CD4-positive, alpha-beta T cell treated with Interleukin-12 subunit alpha and Interleukin-12 subunit beta, for 1 hour (primary cell): ENCODE data around the gene SPDYE16.
A peak's percentile ranks its signal among the peaks of the same experiment; 100 is the strongest.
"Not testable (repeated sequence)": the region's sequence is repeated elsewhere in the genome, so short reads cannot be mapped to it uniquely, and the experiment has no call there.

Experiments used
- DNase-seq: peaks from one replicate; pipeline ENCODE4 v3.0.0-alpha.2; 2020

Gene SPDYE16

DNA sequence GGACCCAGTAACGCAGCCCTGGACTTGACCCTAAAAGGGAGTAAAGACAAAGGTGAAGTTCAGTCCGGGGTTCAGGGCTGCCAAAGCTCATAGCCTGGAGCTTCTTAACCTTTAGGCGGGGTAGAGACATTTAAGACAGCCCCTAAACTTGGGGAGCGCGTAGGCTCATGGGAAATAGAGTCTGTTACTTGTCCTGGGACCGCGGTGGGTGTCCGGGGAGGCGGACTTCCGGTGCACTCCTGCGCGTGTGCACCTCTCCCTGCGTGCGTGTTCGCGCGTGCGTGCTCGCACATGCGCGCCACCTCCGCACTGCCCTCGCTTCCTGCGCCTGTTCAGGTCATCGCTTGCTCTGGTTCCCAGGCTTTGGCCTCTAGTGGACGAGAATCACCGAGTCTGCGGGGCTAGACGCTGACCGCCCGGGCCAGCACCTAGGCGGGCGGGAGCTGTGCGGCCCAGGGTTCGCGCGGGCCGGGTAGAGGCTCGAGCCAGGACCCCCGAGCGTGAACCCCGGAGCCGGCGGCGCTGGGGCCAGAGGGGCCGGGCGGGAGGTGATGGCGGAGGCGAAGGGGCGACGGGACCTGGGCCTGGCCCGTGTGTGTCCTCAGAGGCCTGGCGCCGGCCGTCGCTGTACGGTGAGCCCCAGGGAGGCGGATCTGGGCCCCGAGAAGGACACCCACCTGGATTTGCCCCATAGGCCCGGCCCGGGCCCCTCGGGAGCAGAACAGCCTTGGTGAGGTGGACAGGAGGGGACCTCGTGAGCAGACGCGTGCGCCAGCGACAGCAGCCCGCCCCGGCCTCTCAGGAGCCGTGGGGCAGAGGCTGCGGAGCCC is 6.1 kb upstream of the SPDYE16 start:
- peak; percentile 89 for DNase-seq

GRCh38 chr7:76531643-76532042 is 11.5 kb downstream of the SPDYE16 start:
- DNase-seq: not testable (repeated sequence)

DNA sequence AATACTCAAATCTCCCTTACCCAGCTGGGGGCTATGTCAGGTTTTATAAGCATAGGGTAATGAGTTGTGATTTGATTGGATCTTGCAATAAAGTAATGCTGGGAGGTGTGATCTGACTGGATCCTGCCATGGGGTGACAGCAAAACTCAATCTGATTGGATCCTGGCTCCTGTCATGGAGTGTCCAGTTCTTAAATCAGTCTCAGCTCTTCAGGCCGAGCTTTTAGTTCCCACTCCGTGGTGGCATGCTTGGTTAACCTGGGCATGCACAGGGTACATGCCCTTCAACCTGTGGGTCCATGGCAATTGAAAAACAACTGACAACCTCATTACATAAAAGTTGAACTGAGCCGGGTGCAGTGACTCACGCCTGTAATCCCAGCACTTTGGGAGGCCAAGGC is 16.9 kb downstream of the SPDYE16 start:
- DNase-seq: not testable (repeated sequence)

DNA sequence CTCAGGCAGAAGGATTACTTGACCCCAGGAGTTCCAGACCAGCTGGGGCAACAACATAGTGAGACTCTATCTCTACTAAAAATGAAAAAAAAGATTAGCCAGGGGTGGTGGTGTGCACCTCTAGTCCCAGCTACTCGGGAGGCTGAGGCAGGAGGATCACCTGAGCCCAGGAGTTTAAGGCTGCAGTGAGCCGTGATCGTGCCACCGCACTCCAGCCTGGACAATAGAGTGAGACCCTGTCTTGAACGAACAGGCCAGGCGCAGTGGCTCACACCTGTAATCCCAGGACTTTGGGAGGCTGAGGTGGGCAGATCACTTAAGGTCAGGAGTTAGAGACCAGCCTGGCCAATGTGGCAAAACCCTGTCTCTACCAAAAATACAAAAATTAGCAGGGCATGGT is 26.2 kb downstream of the SPDYE16 start:
- DNase-seq: not testable (repeated sequence)

GRCh38 chr7:76515999-76516443 is 27.1 kb downstream of the SPDYE16 start:
- peak; percentile 26 for DNase-seq

- no peak for DNase-seq
These were observed 27.9 kb downstream of the SPDYE16 start for GRCh38 chr7:76514926-76515771.

DNA sequence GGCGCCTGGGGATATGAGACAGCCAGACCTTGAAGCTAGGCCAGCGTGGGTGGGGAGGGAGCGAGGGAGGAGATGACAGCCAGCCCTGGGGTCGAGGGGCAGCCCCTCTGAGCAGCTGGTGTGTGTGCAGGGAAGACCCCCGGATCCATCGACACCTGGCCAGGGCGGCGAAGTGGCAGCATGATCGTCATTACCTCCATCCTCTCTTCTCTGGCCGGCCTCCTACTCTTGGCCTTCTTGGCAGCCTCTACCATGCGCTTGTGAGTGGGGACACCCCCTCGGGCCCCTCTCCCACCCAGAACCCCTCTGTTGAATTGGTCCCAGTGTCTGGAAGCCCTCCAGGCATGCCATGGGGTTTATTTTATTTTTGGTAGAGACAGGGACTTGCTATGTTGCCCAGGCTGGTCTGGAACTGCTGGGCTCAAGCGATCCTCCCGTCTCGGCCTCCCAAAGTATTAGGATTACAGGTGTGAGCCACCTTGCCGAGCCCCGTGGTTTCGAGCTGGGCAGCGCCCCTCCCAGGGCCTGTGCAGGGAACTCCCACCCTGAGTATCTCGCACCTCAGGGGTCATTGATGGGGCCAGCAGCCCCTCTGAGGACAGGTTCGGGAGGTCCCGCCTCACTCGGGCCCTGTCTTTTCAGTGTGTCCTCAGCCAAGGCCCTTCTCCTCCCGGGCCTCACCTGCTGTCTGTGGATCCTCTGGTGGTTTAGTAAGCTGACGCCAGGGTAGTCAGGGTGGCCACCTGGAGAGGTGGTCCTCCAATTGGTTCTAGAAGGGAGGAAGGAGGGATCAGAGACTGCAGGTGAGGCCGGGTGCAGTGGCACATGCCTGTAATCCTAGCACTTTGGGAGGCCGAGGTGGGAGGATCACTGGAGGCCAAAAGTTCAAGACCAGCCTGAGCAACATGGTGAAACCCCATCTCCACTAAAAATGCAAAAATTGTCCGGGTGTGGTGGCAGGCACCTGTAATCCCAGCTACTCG is 29.0 kb downstream of the SPDYE16 start:
- DNase-seq: no peak

- no peak for DNase-seq
These were observed 29.9 kb downstream of the SPDYE16 start for GRCh38 chr7:76512941-76513816.

DNA sequence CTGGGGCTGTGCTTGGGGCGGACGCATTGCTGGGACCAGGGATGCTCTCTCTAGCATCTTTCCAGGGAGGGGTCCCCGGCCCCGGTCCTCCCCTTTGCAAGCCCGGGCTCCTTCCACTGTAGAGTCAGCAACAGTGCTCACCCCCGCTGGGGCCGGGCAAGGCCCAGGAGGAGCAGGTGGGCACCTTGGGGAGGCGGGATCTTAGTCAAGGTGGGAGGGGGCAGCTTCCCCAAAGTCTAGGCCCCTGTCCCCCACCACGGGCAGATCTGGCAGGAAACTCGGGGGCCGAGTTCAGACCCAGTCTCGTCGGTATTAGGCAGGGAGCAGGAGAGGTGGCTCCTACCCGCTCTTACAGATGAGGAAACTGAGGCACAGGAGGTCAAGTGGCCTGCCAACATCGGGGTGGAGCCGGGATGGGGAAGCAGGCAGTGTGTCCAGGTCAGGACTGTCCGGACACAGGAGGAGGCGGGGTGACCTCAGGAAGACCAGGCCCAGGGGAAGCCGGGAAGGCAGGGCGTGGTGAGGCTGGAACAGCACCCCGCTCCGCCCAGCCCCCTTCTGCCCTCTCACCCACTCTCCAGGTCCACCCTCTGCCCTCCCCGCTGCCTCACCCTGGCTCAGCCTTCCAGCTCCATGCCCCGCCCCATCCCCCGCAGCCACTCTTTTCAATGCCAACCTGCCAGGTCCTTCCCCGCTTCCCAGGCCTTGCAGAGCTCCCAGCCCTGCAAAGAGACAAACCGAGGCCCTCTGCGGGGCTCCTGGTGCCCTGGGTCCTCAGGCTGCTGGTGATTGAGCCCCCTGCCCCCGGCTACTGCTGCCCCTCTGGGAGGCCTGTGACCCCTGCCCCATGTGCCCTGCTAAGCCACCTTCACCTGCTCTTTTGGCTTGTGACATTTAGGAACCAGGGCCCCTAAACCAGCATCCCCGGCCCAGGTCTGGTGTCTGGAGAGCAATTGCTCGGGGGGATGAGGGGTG is 30.9 kb downstream of the SPDYE16 start:
- not testable (repeated sequence) for DNase-seq

DNA sequence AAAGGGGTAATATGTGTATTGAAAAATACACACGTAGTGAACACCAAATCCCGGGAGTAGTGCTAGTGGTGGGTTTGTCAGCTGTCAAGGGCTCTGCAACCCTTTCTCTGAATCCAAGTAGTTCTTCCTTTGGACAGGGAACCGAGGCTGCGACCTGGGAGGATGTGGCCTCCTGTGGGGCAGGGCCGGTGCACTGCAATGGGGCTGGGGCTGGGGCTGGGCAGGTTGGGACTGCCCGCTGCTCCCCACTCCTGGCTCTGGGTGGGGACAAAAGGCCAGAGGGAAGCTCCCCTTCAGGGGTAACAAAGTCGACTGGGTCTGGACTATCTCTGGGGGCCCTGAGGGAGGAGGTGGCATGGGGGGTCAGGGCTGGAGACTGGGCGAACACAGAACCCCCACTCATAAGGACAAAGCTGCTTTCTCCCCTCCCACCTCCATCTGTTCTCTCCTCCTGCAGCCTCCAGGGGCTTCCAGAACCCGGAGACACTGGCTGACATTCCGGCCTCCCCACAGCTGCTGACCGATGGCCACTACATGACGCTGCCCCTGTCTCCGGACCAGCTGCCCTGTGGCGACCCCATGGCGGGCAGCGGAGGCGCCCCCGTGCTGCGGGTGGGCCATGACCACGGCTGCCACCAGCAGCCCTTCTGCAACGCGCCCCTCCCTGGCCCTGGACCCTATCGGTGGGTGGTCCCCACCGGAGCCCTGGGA is 31.7 kb downstream of the SPDYE16 start:
- not testable (repeated sequence) for DNase-seq

DNA sequence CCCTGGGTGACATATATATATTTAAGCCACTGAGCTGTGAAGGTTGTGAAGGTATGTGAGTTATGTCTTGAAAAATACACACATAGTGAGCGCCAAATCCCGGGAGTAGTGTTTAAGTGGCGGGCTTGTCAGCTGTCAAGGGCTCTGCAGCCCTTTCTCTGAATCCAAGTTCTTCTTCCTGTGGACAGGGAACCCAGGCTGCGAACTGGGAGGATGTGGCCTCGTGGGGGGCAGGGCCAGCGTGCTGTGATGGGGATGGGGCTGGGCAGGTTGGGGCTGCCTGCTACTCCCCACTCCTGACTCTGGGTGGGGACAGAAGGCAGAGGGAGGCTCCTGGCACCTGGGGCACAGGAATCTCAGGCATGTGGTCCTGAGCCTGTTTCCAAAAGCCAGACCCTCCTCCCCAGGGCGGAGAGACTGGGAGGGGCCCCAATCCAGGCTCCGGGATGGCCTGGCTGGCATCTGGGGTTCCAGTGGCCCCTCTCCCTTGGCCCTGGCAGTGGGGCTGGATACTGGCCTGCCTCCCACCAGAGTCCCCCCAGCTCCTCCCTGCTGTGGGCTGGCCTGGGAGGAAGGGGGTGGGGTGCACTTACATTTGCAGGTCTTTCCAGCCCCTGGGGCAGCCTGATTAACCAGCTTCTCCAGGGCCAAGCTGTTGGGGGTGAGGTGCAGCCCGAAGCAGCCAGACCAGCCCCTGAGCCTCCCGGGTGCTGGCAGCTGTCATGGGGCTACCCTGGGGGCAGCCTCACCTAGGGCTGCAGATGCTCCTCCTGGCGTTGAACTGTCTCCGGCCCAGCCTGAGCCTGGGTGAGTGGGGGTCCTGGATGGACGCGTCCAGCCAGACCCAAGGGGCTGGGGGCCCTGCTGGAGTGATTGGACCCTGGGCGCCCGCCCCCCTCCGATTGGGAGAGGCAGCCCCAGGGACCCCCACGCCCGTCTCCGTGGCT is 32.9 kb downstream of the SPDYE16 start, which contains the start of gene UPK3B:
Gene UPK3B (plus strand): TSS at position 622 of the 947 bp plus-strand sequence. CDS start 101 bp downstream, at position 723.
- DNase-seq: no peak

- DNase-seq: peak; percentile 24
These were observed 35.2 kb downstream of the SPDYE16 start for GRCh38 chr7:76507723-76508406.

GRCh38 chr7:76506643-76507042 is 36.5 kb downstream of the SPDYE16 start:
- not testable (repeated sequence) for DNase-seq

DNA sequence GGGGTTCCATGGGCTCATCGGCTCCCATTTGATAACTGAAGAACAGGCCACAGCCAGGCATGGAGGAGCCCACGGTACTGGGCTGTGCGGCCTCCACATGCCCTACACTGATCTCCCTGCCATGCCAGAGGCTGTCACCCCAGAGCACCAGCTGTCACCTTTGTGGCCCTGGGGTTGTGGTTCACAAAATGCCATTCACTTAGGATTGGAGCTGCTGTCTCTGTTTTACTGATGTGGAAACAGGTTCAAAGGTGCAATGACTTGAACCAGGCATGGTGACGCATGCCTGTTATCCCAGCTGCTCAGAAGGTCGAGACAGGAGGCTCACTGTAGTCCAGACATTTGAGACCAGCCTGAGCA is 37.0 kb downstream of the SPDYE16 start:
- no peak for DNase-seq

- DNase-seq: no peak
These were observed 37.7 kb downstream of the SPDYE16 start for GRCh38 chr7:76505168-76506080.

DNA sequence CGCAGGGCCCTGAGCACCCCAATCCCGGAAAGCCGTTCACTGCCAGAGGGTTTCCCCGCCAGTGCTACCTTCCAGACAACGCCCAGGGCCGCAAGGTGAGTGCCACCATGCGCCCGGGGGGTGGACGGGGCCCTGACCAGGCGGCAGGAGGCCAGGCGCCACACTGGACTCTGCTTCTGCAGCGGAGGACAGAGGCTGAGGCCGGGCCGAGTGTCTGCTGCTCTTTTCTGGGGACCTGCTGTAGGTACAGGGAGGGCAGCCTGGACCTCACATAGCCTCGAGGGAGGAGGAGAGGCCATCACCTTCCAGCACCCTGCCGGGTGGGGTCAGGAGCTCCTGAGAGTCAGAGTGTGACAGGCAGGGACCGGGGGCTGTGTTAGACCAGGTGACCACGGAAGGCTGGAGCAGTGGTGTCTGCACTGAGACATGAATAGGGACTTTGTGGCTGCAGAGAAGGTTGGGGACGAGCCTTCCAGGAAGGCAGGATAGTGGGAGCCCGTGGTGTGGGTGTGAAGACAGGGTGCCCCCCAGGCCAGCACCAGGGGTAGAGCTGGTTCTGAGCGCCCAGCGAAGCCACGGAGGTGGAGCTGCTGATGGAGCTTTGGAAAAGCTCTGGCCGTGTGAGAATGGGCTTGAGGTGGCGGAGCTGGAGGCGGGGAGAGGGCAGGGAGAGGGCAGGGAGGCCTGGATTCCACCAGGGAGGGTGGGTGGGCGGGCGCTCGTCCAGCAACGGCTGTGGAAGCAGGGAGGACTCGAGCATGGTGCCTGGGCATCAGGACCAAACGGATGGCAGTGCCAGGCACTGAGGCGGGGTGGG is 38.5 kb downstream of the SPDYE16 start:
- not testable (repeated sequence) for DNase-seq
